Measurements from ENCODE around the gene SIPA1L2. TPM values are rescaled to one million over a fixed set of nuclear protein-coding genes. Genes with fewer than 3 reads are reported as not detected.
A peak's percentile ranks its signal among the peaks of the same experiment; 100 is the strongest.

The SIPA1L2 gene
- total and polyA plus RNA-seq, 2 of the 13 experiments (the other 11 are each of a cell fraction or from before 2014, with no cell fraction given) = 0.03 TPM; not detected in 1

DNA sequence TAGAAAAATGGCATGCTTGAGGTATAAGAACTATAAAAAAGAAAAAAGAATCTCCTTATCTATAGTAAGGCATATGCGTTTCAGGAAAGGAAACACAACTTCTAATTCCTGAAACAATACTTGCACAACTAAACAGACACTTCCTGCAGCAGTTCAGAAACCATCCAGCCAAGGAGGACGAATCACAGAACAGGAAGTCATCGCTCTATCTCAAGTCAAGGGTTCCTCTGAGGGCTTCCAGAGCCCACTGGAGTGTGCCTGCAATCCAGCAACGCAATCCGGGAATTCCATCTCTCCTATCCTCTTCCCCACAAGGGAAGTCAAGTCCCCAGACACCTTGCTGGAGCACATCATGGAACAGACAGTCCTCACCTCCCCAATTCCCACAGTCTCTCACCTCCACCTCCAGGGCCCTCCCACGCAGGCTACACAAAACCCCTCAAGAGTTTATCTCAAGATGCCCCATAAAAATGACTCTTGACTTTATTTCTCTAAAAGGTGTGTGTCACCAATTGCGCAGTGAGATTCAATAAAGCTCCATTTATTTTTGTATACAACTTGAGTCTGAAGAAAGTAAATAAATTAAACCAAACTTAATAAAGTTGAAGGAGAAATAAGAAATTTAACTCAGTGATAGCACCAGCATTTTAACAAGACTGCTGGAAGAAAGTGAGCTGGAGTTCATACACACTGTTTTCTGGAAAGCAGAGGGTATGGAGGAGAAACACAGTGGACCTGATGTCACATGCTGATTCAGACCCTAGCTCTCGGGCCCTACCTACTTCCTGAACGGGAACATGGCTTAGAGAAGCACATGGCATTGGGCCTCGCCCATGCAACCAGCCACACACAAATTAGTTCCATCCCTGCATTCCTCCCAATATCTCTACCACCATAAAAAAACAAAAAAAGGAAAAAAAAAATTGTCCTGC, 39.9 kb downstream of the SIPA1L2 start:
- Histone ChIP-seq H3K9ac (ENCODE audit: insufficient read depth, low read depth, low read length) (no peak overlapping the region), H3K79me2 (ENCODE audit: insufficient read depth, low read length) (no peaks in the 10 kb centered on the region), H3K36me3 (replicated peaks in 1 of 2; ENCODE audit: control insufficient read depth in 1 of 2, insufficient read depth in 2 of 2, low read length in 2 of 2) (no peaks in the 10 kb centered on the region), H3K27ac (ENCODE audit: extremely low read length, insufficient read depth, low read length) (no peak overlapping the region), H3K9me3 (ENCODE audit: low read length) (no peaks in the 10 kb centered on the region), H2AFZ (ENCODE audit: low read length) (no peak overlapping the region), H4K20me1 (ENCODE audit: insufficient read depth, low read length) (no peaks in the 10 kb centered on the region), H3K4me1 (ENCODE audit: insufficient read depth, low read length) (no peaks in the 10 kb centered on the region), H3K4me3 (replicated peaks in 1 of 3; ENCODE audit: insufficient read depth in 1 of 3, low read depth in 2 of 3, low read length in 3 of 3) (no peak overlapping the region), H3K4me2 (ENCODE audit: low read depth, low read length) (no peak overlapping the region), H3K27me3 (ENCODE audit: control insufficient read depth in 1 of 2, insufficient read depth in 2 of 2, low read length in 2 of 2) (peaks cover 0 to 14% of the 10 kb centered on the region in 2 experiments; a peak in 1 of 5 replicates)
- ChIA-PET CTCF (ENCODE audit: low intra/inter-chr PET ratio, low total read pairs) (no interaction called here), POLR2A (no interaction called here)
- intact Hi-C loops (cut with micrococcal nuclease; ENCODE audit: unreplicated experiment) (no loop called here), in situ Hi-C loops (cut with HindIII; ENCODE audit: extremely low pct_ligation_motif_present, low pct_unique_long_range_greater_than_20kb) (no loop called here)
- no peak for FAIRE-seq
- BruUV-seq (replicated peaks) = no TSS peak
- no peak for ATAC-seq
- WGBS (ENCODE audit: low lambda C conversion rate) = 9% methylated on average over 9 of the region's 10 CpGs
- no peak for DNase-seq (ENCODE audit: low spot score)
- TF ChIP-seq, protein P1, sequence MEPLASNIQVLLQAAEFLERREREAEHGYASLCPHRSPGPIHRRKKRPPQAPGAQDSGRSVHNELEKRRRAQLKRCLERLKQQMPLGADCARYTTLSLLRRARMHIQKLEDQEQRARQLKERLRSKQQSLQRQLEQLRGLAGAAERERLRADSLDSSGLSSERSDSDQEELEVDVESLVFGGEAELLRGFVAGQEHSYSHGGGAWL (CRISPR knock-in tag; IDR thresholded peaks at IDR 0.05) = no peak
- peak; percentile 14; the same call in 1 of the 2 replicates for TF ChIP-seq MNT (IDR thresholded peaks at IDR 0.05)
- TF ChIP-seq, protein P2, sequence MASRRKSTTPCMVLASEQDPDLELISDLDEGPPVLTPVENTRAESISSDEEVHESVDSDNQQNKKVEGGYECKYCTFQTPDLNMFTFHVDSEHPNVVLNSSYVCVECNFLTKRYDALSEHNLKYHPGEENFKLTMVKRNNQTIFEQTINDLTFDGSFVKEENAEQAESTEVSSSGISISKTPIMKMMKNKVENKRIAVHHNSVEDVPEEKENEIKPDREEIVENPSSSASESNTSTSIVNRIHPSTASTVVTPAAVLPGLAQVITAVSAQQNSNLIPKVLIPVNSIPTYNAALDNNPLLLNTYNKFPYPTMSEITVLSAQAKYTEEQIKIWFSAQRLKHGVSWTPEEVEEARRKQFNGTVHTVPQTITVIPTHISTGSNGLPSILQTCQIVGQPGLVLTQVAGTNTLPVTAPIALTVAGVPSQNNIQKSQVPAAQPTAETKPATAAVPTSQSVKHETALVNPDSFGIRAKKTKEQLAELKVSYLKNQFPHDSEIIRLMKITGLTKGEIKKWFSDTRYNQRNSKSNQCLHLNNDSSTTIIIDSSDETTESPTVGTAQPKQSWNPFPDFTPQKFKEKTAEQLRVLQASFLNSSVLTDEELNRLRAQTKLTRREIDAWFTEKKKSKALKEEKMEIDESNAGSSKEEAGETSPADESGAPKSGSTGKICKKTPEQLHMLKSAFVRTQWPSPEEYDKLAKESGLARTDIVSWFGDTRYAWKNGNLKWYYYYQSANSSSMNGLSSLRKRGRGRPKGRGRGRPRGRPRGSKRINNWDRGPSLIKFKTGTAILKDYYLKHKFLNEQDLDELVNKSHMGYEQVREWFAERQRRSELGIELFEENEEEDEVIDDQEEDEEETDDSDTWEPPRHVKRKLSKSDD (CRISPR knock-in tag; IDR thresholded peaks at IDR 0.05; ENCODE audit: low read depth) = no peak
- TF ChIP-seq, protein P3, sequence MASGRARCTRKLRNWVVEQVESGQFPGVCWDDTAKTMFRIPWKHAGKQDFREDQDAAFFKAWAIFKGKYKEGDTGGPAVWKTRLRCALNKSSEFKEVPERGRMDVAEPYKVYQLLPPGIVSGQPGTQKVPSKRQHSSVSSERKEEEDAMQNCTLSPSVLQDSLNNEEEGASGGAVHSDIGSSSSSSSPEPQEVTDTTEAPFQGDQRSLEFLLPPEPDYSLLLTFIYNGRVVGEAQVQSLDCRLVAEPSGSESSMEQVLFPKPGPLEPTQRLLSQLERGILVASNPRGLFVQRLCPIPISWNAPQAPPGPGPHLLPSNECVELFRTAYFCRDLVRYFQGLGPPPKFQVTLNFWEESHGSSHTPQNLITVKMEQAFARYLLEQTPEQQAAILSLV (CRISPR knock-in tag; IDR thresholded peaks at IDR 0.05; ENCODE audit: borderline replicate concordance) = no peak
